HG03565 (cell line): ENCODE data around the gene GABRB1.

Source experiments
- ATAC-seq: cut with Tn5 transposase; IDR thresholded peaks from one replicate; pipeline ENCODE4 v1.9.1; 2021; ENCODE audit warnings: mild to moderate bottlenecking, moderate library complexity; ENCODE audit not compliant: unreplicated experiment

Gene GABRB1

GRCh38 chr4:47031011-47031678 is at the start of gene GABRB1:
Gene GABRB1, plus strand, starts transcription at chr4:47031567.
- no peak for ATAC-seq

- ATAC-seq = no peak
Measured at GRCh38 chr4:46984781-46985180, 46.6 kb upstream of the GABRB1 start.

GRCh38 chr4:46986922-46987638 is 44.3 kb upstream of the GABRB1 start:
- no peak for ATAC-seq

GRCh38 chr4:46992338-46992737 is 39.0 kb upstream of the GABRB1 start:
- ATAC-seq = no peak

GRCh38 chr4:46993075-46994006 is 38.0 kb upstream of the GABRB1 start, which contains the start of gene GABRA4:
Gene GABRA4, minus strand, starts transcription at chr4:46993581. Its CDS starts 157 bp downstream, at chr4:46993424.
- no peak for ATAC-seq

GRCh38 chr4:46994007-46994405 is 37.4 kb upstream of the GABRB1 start:
- ATAC-seq = no peak

GRCh38 chr4:46999566-46999965 is 31.8 kb upstream of the GABRB1 start:
- no peak for ATAC-seq

- ATAC-seq = no peak
Measured at GRCh38 chr4:47000406-47000805, 31.0 kb upstream of the GABRB1 start.

- peak; percentile 63 for ATAC-seq
Measured at GRCh38 chr4:47002580-47002979, 28.8 kb upstream of the GABRB1 start.

- no peak for ATAC-seq
Measured at GRCh38 chr4:47010347-47010911, 20.9 kb upstream of the GABRB1 start.

- peak; percentile 94 for ATAC-seq
Measured at GRCh38 chr4:47010912-47011446, 20.4 kb upstream of the GABRB1 start.

- no peak for ATAC-seq
Measured at GRCh38 chr4:47012676-47013075, 18.7 kb upstream of the GABRB1 start.

GRCh38 chr4:47013373-47013772 is 18.0 kb upstream of the GABRB1 start:
- ATAC-seq = no peak

GRCh38 chr4:47017081-47017480 is 14.3 kb upstream of the GABRB1 start:
- ATAC-seq = no peak

GRCh38 chr4:47017494-47017893 is 13.9 kb upstream of the GABRB1 start:
- no peak for ATAC-seq

- ATAC-seq = no peak
Measured at GRCh38 chr4:47031751-47032404, 511 bp downstream of the GABRB1 start.

- ATAC-seq = peak; percentile 80
Measured at GRCh38 chr4:47032405-47033106, 1.2 kb downstream of the GABRB1 start.

- no peak for ATAC-seq
Measured at GRCh38 chr4:47038263-47038662, 6.9 kb downstream of the GABRB1 start.

- no peak for ATAC-seq
Measured at GRCh38 chr4:47040828-47041227, 9.5 kb downstream of the GABRB1 start.

GRCh38 chr4:47043821-47044220 is 12.5 kb downstream of the GABRB1 start:
- ATAC-seq = no peak
